Stimulated activated memory B cell treated with anti-CD40 and anti-IgM and Interleukin-4, amounts not matched to agents 10 μg/mL and 1 μg/mL and 100 μg/mL, for 72 hours (primary cell): ENCODE data around the gene AMIGO3.

Experiments used
- ATAC-seq: fragments of 150-1000 bp; cut with Tn5 transposase; 2 replicates; pipeline ENCODE4 v1.10.0; 2021
- H3K27ac Mint-ChIP-seq: one replicate; pipeline ENCODE4 v1.8.0; 2022; ENCODE audit warnings: mild to moderate bottlenecking, mixed read lengths
- H3K27me3 Mint-ChIP-seq: one replicate; pipeline ENCODE4 v1.8.0; 2022; ENCODE audit warnings: mixed read lengths
- H3K36me3 Mint-ChIP-seq: one replicate; pipeline ENCODE4 v1.8.0; 2022; ENCODE audit warnings: mixed read lengths
- H3K4me1 Mint-ChIP-seq: one replicate; pipeline ENCODE4 v1.8.0; 2022; ENCODE audit warnings: mixed read lengths
- H3K4me3 Mint-ChIP-seq: one replicate; pipeline ENCODE4 v1.8.0; 2022; ENCODE audit warnings: mild to moderate bottlenecking, moderate library complexity, mixed read lengths
- H3K9me3 Mint-ChIP-seq: one replicate; pipeline ENCODE4 v1.8.0; 2022; ENCODE audit warnings: mixed read lengths

The AMIGO3 gene

GRCh38 chr3:49733551-49733950, 14.1 kb upstream of the AMIGO3 start:
- ATAC-seq: no peak
- Mint-ChIP-seq H3K27me3 (no peaks in the 10 kb centered on the region), H3K4me1 (peaks cover 2% of the 10 kb centered on the region), H3K4me3 (no peak overlapping the region), H3K27ac (no peak overlapping the region), H3K9me3 (no peaks in the 10 kb centered on the region), H3K36me3 (peaks cover 55% of the 10 kb centered on the region)

- H3K27ac Mint-ChIP-seq: no peak overlapping the region
- peaks cover 11% of the 10 kb centered on the region for H3K4me1 Mint-ChIP-seq
- H3K27me3 Mint-ChIP-seq: no peaks in the 10 kb centered on the region
- peaks cover 55% of the 10 kb centered on the region for H3K36me3 Mint-ChIP-seq
- no peak overlapping the region for H3K4me3 Mint-ChIP-seq
- no peak for ATAC-seq
- no peaks in the 10 kb centered on the region for H3K9me3 Mint-ChIP-seq
Measured at GRCh38 chr3:49732597-49732996, 13.1 kb upstream of the AMIGO3 start.

GRCh38 chr3:49729966-49730609, 10.6 kb upstream of the AMIGO3 start:
- Mint-ChIP-seq H3K4me3 (no peak overlapping the region), H3K9me3 (no peaks in the 10 kb centered on the region), H3K27me3 (no peaks in the 10 kb centered on the region), H3K4me1 (peaks cover 34% of the 10 kb centered on the region), H3K36me3 (peaks cover 50% of the 10 kb centered on the region), H3K27ac (no peak overlapping the region)
- ATAC-seq: no peak

GRCh38 chr3:49727924-49728361, 8.5 kb upstream of the AMIGO3 start:
- ATAC-seq: no peak
- Mint-ChIP-seq H3K27me3 (no peaks in the 10 kb centered on the region), H3K9me3 (no peaks in the 10 kb centered on the region), H3K4me3 (no peak overlapping the region), H3K4me1 (peaks cover 52% of the 10 kb centered on the region), H3K36me3 (peaks cover 43% of the 10 kb centered on the region), H3K27ac (peak overlapping the region; percentile 99)

GRCh38 chr3:49727154-49727923, 7.9 kb upstream of the AMIGO3 start:
- Mint-ChIP-seq H3K27ac (peak overlapping the region; percentile 99), H3K9me3 (no peaks in the 10 kb centered on the region), H3K36me3 (peaks cover 37% of the 10 kb centered on the region), H3K4me3 (peak overlapping the region; percentile 18), H3K27me3 (no peaks in the 10 kb centered on the region), H3K4me1 (peaks cover 58% of the 10 kb centered on the region)
- ATAC-seq: peak; percentile 37

GRCh38 chr3:49725906-49726681, 6.6 kb upstream of the AMIGO3 start:
- Mint-ChIP-seq H3K9me3 (no peaks in the 10 kb centered on the region), H3K27ac (peak overlapping the region; percentile 99)

GRCh38 chr3:49724586-49724985, 5.1 kb upstream of the AMIGO3 start:
- no peaks in the 10 kb centered on the region for H3K9me3 Mint-ChIP-seq
- peaks cover 80% of the 10 kb centered on the region for H3K4me1 Mint-ChIP-seq
- no peaks in the 10 kb centered on the region for H3K27me3 Mint-ChIP-seq
- peak overlapping the region; percentile 87 for H3K4me3 Mint-ChIP-seq
- peak; percentile 22 for ATAC-seq
- H3K27ac Mint-ChIP-seq: peak overlapping the region; percentile 99
- peaks cover 30% of the 10 kb centered on the region for H3K36me3 Mint-ChIP-seq

More at GRCh38 chr3:49725906-49726681, 6.6 kb upstream of the AMIGO3 start:
- Mint-ChIP-seq H3K4me1 (peaks cover 65% of the 10 kb centered on the region), H3K36me3 (peaks cover 33% of the 10 kb centered on the region), H3K27me3 (no peaks in the 10 kb centered on the region), H3K4me3 (no peak overlapping the region)
- ATAC-seq: no peak

GRCh38 chr3:49723628-49724551, 4.4 kb upstream of the AMIGO3 start, which contains the start of gene GMPPB:
Gene GMPPB, minus strand, starts transcription at chr3:49723951. Its CDS starts 225 bp downstream, at chr3:49723726.
- H3K27ac Mint-ChIP-seq: peak within 1 kb of the TSS; percentile 99
- no peaks in the 10 kb centered on the region for H3K9me3 Mint-ChIP-seq
- H3K27me3 Mint-ChIP-seq: no peaks in the 10 kb centered on the region
- peak; percentile 91 for ATAC-seq
- H3K36me3 Mint-ChIP-seq: peaks cover 26% of the 10 kb centered on the region
- H3K4me3 Mint-ChIP-seq: peak within 1 kb of the TSS; percentile 87
- H3K4me1 Mint-ChIP-seq: peaks cover 87% of the 10 kb centered on the region

GRCh38 chr3:49723296-49723627, 3.8 kb upstream of the AMIGO3 start:
- Mint-ChIP-seq H3K9me3 (no peaks in the 10 kb centered on the region), H3K36me3 (peaks cover 20% of the 10 kb centered on the region), H3K27ac (peak overlapping the region; percentile 99), H3K4me1 (peaks cover 89% of the 10 kb centered on the region), H3K27me3 (no peaks in the 10 kb centered on the region), H3K4me3 (peak overlapping the region; percentile 87)
- peak; percentile 5 for ATAC-seq

GRCh38 chr3:49722896-49723295, 3.4 kb upstream of the AMIGO3 start:
- Mint-ChIP-seq H3K9me3 (no peaks in the 10 kb centered on the region), H3K27me3 (no peaks in the 10 kb centered on the region), H3K4me1 (peaks cover 86% of the 10 kb centered on the region), H3K36me3 (peaks cover 17% of the 10 kb centered on the region), H3K27ac (peak overlapping the region; percentile 99), H3K4me3 (peak overlapping the region; percentile 87)
- ATAC-seq: no peak

- H3K27ac Mint-ChIP-seq: peak overlapping the region; percentile 99
Measured at GRCh38 chr3:49721896-49722781, 2.7 kb upstream of the AMIGO3 start.

GRCh38 chr3:49721596-49721895, 2.1 kb upstream of the AMIGO3 start:
- Mint-ChIP-seq H3K27me3 (no peaks in the 10 kb centered on the region), H3K27ac (peak overlapping the region; percentile 75), H3K4me1 (peaks cover 72% of the 10 kb centered on the region), H3K4me3 (no peak overlapping the region), H3K9me3 (no peaks in the 10 kb centered on the region), H3K36me3 (peaks cover 7% of the 10 kb centered on the region)
- ATAC-seq: no peak

More at GRCh38 chr3:49721896-49722781, 2.7 kb upstream of the AMIGO3 start:
- peaks cover 78% of the 10 kb centered on the region for H3K4me1 Mint-ChIP-seq
- no peak for ATAC-seq
- no peaks in the 10 kb centered on the region for H3K9me3 Mint-ChIP-seq
- H3K36me3 Mint-ChIP-seq: peaks cover 9% of the 10 kb centered on the region
- no peaks in the 10 kb centered on the region for H3K27me3 Mint-ChIP-seq
- H3K4me3 Mint-ChIP-seq: peak overlapping the region; percentile 87

GRCh38 chr3:49720855-49721595, 1.5 kb upstream of the AMIGO3 start:
- Mint-ChIP-seq H3K4me1 (peaks cover 67% of the 10 kb centered on the region), H3K9me3 (no peaks in the 10 kb centered on the region), H3K27ac (peak overlapping the region; percentile 75), H3K27me3 (no peaks in the 10 kb centered on the region), H3K4me3 (no peak overlapping the region), H3K36me3 (peaks cover 8% of the 10 kb centered on the region)
- no peak for ATAC-seq
